Stimulated activated CD4-positive, alpha-beta T cell treated with anti-CD3 and anti-CD28 coated beads, Interleukin-12 subunit alpha, Interleukin-12 subunit beta, amount 100 ng/mL, for 48 hours (primary cell): ENCODE results near the gene GLIPR2.

Experiments
- DNase-seq, 3 donors: peaks; one replicate each; pipeline ENCODE4 v3.0.0-alpha.2; 2020; ENCODE audit warnings: low read depth in 2 of 3, low spot score in 1 of 3

The GLIPR2 gene

GRCh38 chr9:36192196-36192595 is 55.7 kb downstream of the GLIPR2 start:
- DNase-seq, result no peak

DNA sequence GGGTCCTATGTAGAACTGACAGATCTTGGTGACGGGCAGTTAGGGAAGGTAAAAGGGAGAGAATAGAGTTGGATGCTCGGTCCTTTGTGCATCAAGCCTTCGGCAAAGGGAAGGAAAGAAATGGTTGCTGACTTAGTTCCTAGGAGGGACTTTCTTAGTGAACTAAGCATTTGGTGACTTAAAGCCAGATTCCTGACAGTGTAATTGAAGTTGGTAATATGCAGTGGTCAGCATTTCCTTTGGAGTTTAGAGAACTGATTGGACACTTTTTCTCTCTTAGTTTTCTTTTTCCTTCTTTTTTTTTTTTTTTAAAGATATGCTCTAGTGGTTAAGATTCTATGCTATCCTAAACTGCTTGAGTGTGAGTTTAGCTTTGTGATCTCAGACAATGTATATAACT is 56.5 kb downstream of the GLIPR2 start:
- DNase-seq, result no peak

DNA sequence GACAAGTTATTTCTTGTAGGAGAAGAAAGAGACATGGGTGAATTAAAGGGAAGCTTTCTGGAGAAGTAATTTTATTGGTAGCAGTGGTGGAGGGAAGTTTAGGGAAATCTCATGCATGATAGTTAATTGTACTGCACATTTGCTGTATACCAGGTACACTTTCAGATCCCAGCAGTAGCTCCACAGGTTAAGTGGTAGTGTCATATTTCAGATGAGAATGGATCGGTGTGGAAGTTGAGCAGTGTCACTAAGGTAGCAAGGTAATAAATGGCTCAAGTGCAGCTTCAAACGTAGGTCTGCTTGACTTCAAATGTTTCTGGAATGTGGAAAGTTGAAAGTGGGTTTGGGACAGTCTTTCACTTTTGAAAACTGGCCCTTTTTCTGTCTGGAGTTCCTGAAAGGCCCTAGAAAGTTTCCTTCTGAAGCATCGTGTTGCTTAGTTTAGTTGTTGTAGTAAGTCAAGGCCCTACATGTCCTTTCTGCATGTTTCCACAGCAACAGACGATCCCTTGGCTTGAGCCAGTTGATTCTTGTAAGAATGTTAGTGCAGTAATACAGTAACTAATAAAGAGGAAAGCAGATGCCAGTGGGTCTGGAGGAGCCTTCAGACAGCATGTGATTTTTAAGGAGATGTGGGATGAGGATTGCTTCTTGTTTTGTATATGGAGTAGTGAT is 57.9 kb downstream of the GLIPR2 start:
- no peak for DNase-seq

GRCh38 chr9:36204906-36205547 is 68.5 kb downstream of the GLIPR2 start:
- no peak for DNase-seq

- no peak for DNase-seq
Observed at GRCh38 chr9:36207016-36207415, 70.5 kb downstream of the GLIPR2 start.

GRCh38 chr9:36207546-36208012 is 71.0 kb downstream of the GLIPR2 start:
- no peak for DNase-seq

DNA sequence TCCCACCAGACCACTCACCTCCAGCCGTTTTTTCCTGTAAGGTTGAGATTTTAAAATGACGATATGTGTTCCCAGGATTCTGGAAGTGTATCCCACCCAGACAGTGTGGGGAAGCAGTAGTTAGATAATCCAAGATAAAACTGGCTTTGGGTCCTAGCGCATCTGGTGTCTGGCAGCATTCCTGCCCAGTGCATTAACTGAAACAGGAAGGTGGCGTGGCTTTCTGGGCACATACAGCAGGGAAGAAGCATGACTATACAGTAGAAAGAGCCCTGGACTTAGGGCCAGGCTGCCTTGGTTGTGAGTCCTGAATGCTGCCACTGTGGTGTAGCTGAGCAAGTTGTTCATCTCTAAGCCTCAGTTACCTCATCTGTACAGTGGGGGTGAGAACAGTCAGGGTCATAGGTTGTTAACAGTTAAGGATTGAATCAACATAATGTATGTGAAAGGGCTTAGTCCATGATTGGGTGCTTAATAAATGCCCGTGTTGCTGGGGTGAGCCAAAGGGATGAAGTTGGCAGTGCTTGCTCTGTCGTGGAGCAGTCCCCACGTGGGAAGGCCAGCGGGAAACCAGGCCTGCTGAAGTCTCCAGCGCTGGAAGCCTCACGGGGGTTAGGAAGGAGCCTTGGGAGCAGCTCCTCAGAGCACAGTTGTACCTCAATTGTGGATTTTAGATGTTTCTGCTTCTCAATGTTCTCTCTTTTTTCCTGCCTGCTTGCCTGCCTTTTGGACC is 72.2 kb downstream of the GLIPR2 start:
- no peak for DNase-seq

DNA sequence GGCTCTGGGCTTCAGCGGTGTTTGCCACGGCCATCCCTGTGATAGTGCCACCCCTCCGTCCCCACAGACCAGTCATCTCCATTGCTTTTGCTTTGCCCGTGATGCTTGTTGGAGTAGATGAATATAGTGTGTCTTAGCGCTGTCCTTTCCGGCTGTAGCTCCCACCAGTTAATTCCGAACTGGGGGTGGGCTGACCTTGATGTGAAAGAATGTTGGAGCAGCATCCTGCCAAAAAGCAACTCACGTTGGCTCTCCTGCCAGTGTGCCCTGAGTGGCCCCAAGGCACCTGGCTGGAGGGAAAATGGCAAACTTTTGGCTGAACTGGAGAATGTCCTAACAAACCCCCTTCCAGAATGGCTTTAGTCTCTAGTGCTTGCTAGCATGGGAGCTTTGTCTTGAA is 74.2 kb downstream of the GLIPR2 start:
- no peak for DNase-seq

GRCh38 chr9:36211510-36211909 is 75.0 kb downstream of the GLIPR2 start:
- DNase-seq, result no peak

DNA sequence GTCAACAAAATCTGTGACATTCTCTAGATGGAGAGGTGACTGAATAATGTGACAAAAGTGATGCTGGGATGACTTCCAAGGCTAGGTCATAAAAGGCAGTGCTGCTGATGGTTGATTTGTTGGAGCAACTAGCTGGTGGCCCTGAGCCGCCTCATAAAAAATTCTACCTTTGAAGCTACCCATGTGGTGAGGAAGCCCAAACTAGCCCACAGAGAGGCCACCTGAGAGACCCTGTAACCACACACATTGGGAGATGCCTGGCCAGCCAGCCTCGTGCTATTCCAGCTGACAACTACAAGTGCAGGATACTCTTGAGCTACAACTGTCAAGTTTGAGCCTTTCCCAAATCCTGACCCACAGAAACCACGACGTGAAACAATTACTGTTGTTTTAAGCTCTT is 76.9 kb downstream of the GLIPR2 start:
- DNase-seq, result no peak
